Activated CD4-positive, alpha-beta T cell treated with anti-CD3 and anti-CD28 coated beads for 36 hours (primary cell): ENCODE measurements around the gene FXN. TPM values are rescaled to one million over a fixed set of nuclear protein-coding genes. Genes with fewer than 3 reads are reported as not detected.

ENCODE experiments used
- ATAC-seq: fragments of 200-7000 bp; cut with Tn5 transposase; one replicate; pipeline ENCODE4 v1.10.0; 2021; ENCODE audit warnings: mild to moderate bottlenecking, moderate library complexity
- CTCF ChIA-PET: fragments of 350-600 bp; sonication (Branson Sonifier 250); formaldehyde crosslinking; loops from one replicate; lab custom pipeline; 2021; ENCODE audit warnings: antibody characterized with exemption; lab: Charles Lee
- POLR2A ChIA-PET: fragments of 350-600 bp; sonication (Branson Sonifier 250); formaldehyde crosslinking; loops from one replicate; lab custom pipeline; 2021; ENCODE audit warnings: antibody characterized with exemption, inconsistent platforms; lab: Charles Lee
- DNase-seq: peaks from one replicate; pipeline ENCODE4 v3.0.0-alpha.2; 2020
- H3K27ac Mint-ChIP-seq: one replicate; pipeline ENCODE4 v1.8.0; 2021; ENCODE audit warnings: mixed read lengths
- H3K27me3 Mint-ChIP-seq: one replicate; pipeline ENCODE4 v1.8.0; 2021; ENCODE audit warnings: mixed read lengths
- H3K36me3 Mint-ChIP-seq: one replicate; pipeline ENCODE4 v1.8.0; 2021; ENCODE audit warnings: low read depth, mixed read lengths
- H3K4me1 Mint-ChIP-seq: one replicate; pipeline ENCODE4 v1.8.0; 2021; ENCODE audit warnings: mixed read lengths
- H3K4me3 Mint-ChIP-seq: one replicate; pipeline ENCODE4 v1.8.0; 2021; ENCODE audit warnings: mild to moderate bottlenecking, moderate library complexity, mixed read lengths
- H3K9me3 Mint-ChIP-seq: one replicate; pipeline ENCODE4 v1.8.0; 2021; ENCODE audit warnings: low read depth, mixed read lengths
- intact Hi-C, 2 experiments: fragments of 100-400 bp; cut with DNase I in 1 of 2; cut with micrococcal nuclease in 1 of 2; formaldehyde crosslinking; loops; one replicate each; pipeline versions ENCODE4 v1.14.2 to v1.15.1; 2022 to 2024; cut with DNase I, micrococcal nuclease
- total RNA-seq, 2 experiments: library from RNA; stranded (reverse); gene quantifications; one replicate each; pipeline ENCODE4 v1.2.3, GENCODE V29; 2021

The FXN gene
- total RNA-seq, 2 experiments from 2014 or later: 23.2 to 24.2 TPM

GRCh38 chr9:69003051-69003450 is 32.5 kb upstream of the FXN start:
- Mint-ChIP-seq H3K9me3 (no peaks in the 10 kb centered on the region), H3K36me3 (no peaks in the 10 kb centered on the region), H3K4me1 (peaks cover 11% of the 10 kb centered on the region), H3K4me3 (no peak overlapping the region), H3K27ac (no peak overlapping the region), H3K27me3 (peaks cover 2% of the 10 kb centered on the region)
- ATAC-seq (no peak), DNase-seq (no peak)
- CTCF ChIA-PET: interaction anchor here (0.5 to 1.4 kb wide), 8 partner anchors 10 to 419 kb away, joined by 3 read pairs; partner anchors contain the start of gene FXN
- intact Hi-C loops: no loop called here
- POLR2A ChIA-PET: interaction anchor here (0.6 kb wide), 1 partner anchor 105 kb away, joined by 3 read pairs; no protein-coding TSS in a partner anchor

GRCh38 chr9:69004836-69005235 is 30.7 kb upstream of the FXN start:
- DNase-seq (no peak), ATAC-seq (no peak)
- ChIA-PET POLR2A (interaction anchor here (0.6 kb wide), 1 partner anchor 175 kb away, joined by 3 read pairs; no protein-coding TSS in a partner anchor), CTCF (interaction anchor here (0.7 kb wide), 1 partner anchor 160 kb away, joined by 3 read pairs; no protein-coding TSS in a partner anchor)
- no peak overlapping the region for H3K27ac Mint-ChIP-seq
- H3K4me3 Mint-ChIP-seq: no peak overlapping the region
- no peaks in the 10 kb centered on the region for H3K36me3 Mint-ChIP-seq
- H3K9me3 Mint-ChIP-seq: no peaks in the 10 kb centered on the region
- no peaks in the 10 kb centered on the region for H3K4me1 Mint-ChIP-seq
- intact Hi-C loops: no loop called here
- H3K27me3 Mint-ChIP-seq: peaks cover 2% of the 10 kb centered on the region

DNA sequence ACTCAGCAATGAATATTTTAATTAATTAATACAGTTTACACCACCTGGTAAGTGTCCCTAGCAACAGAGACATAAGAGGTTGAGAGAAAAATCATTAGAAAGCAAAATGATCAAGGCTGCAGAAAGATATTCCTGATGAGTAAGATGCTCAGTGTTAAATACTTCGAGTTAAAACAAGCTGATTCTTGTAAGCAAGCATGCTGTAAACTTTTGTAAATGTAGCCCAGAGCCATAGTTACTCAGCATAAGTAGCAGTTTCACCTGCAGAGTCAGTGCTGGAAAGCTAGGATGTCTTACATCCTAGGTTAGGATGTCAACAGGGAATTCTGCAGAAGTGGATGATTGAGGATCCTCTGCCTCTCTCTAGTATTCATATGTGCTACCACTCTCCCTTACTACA is 25.8 kb upstream of the FXN start:
- H3K27me3 Mint-ChIP-seq: peaks cover 9% of the 10 kb centered on the region
- CTCF ChIA-PET: interaction anchor here (0.7 to 1.6 kb wide), 6 partner anchors 10 to 442 kb away, joined by 3 to 5 read pairs (median 3); a partner anchor contains a TSS
- DNase-seq (no peak), ATAC-seq (no peak)
- no peak overlapping the region for H3K27ac Mint-ChIP-seq
- peaks cover 5% of the 10 kb centered on the region for H3K4me1 Mint-ChIP-seq
- intact Hi-C loops: no loop called here
- no peak overlapping the region for H3K4me3 Mint-ChIP-seq
- POLR2A ChIA-PET: no interaction called here
- H3K9me3 Mint-ChIP-seq: no peaks in the 10 kb centered on the region
- H3K36me3 Mint-ChIP-seq: no peaks in the 10 kb centered on the region

DNA sequence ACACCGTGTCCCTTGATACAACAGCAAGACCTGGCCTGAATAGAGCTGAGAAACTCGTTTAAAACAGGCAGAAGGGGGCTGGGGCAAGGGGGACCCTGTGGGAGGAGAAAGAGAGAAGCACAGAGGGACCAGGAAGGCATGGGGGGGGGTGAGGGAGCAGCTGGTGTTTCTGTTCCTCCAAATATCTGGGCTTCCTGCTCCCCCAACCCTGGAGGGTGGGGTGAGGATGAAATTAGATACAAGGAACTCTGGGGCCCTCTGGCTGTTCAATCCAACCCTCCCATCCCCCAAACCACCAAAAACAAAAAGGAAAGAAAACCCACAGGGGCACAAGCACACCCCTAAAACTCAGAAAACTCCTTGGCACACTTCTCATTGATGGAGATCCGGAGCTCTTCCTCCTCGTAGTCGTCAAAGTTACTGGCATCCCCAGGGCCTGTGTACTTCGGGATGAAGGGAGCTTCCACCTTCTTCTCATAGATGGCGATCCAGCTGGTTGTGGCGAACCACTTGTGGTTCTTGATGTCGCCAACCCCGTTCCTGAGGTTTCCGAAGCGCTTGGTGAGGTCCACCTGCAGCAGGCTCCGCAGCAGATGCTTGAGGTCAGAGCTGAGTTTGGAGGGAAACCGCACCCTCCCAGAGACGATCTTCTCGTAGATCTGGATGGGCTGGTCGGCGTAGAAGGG is 22.7 kb upstream of the FXN start:
- no peak for DNase-seq
- no peak for ATAC-seq
- Mint-ChIP-seq H3K9me3 (no peaks in the 10 kb centered on the region), H3K27me3 (peaks cover 9% of the 10 kb centered on the region), H3K27ac (no peak overlapping the region), H3K4me3 (no peak overlapping the region), H3K4me1 (peaks cover 5% of the 10 kb centered on the region), H3K36me3 (no peaks in the 10 kb centered on the region)
- intact Hi-C loops: no loop called here
- ChIA-PET CTCF (interaction anchor here (0.7 to 1.1 kb wide), 2 partner anchors 10 to 13 kb away, joined by 3 to 5 read pairs; no protein-coding TSS in a partner anchor), POLR2A (no interaction called here)

DNA sequence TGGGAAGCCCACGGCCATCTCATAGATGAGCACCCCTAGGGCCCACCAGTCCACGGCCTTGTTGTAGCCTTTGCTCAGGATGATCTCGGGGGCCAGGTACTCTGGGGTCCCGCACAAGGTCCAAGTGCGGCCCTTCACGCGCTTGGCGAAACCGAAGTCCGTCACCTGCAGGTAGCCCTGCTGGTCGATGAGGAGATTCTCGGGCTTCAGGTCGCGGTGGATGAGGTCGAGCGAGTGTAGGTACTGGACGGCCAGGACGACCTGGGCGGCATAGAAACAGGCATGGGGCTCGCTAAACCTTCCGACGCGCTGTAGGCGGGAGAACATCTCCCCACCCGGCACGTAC is 22.2 kb upstream of the FXN start:
- H3K36me3 Mint-ChIP-seq: no peaks in the 10 kb centered on the region
- peaks cover 9% of the 10 kb centered on the region for H3K27me3 Mint-ChIP-seq
- no peaks in the 10 kb centered on the region for H3K9me3 Mint-ChIP-seq
- intact Hi-C loops: no loop called here
- POLR2A ChIA-PET: no interaction called here
- CTCF ChIA-PET: interaction anchor here (0.8 kb wide), 1 partner anchor 28 kb away, joined by 3 read pairs; no protein-coding TSS in a partner anchor
- H3K27ac Mint-ChIP-seq: no peak overlapping the region
- ATAC-seq (no peak), DNase-seq (no peak)
- peaks cover 6% of the 10 kb centered on the region for H3K4me1 Mint-ChIP-seq
- H3K4me3 Mint-ChIP-seq: no peak overlapping the region

DNA sequence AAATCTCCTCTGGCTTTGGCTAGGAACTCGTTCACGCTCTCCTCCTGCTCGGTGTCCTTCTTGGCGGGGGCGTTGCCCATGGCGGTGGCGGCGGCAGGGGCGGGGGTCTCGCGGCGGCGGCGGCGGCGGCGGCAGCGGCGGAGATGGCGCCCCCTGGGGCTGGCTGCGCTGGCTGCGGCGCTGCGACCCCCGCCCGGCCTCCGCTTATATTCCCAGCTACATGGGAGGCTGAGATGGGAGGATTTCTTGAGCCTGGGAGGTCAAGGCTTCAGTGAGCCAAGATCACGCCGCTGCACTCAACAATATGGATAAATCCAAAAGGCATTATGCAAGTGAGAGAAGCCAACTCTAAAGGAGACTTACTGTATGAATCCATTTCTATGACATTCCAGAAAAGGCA is 21.5 kb upstream of the FXN start, which contains the start of gene PRKACG:
Gene PRKACG (minus strand): TSS at position 101 of the 400 bp plus-strand sequence. CDS start 21 bp downstream, at position 80.
- Mint-ChIP-seq H3K4me1 (peaks cover 13% of the 10 kb centered on the region), H3K27ac (no peak within 1 kb of the TSS), H3K27me3 (peaks cover 9% of the 10 kb centered on the region), H3K9me3 (no peaks in the 10 kb centered on the region), H3K36me3 (no peaks in the 10 kb centered on the region), H3K4me3 (no peak within 1 kb of the TSS)
- POLR2A ChIA-PET: no interaction called here
- intact Hi-C loops: no loop called here
- DNase-seq (no peak), ATAC-seq (no peak)
- CTCF ChIA-PET: interaction anchor here (0.8 kb wide), 1 partner anchor 27 kb away, joined by 3 read pairs; no protein-coding TSS in a partner anchor

DNA sequence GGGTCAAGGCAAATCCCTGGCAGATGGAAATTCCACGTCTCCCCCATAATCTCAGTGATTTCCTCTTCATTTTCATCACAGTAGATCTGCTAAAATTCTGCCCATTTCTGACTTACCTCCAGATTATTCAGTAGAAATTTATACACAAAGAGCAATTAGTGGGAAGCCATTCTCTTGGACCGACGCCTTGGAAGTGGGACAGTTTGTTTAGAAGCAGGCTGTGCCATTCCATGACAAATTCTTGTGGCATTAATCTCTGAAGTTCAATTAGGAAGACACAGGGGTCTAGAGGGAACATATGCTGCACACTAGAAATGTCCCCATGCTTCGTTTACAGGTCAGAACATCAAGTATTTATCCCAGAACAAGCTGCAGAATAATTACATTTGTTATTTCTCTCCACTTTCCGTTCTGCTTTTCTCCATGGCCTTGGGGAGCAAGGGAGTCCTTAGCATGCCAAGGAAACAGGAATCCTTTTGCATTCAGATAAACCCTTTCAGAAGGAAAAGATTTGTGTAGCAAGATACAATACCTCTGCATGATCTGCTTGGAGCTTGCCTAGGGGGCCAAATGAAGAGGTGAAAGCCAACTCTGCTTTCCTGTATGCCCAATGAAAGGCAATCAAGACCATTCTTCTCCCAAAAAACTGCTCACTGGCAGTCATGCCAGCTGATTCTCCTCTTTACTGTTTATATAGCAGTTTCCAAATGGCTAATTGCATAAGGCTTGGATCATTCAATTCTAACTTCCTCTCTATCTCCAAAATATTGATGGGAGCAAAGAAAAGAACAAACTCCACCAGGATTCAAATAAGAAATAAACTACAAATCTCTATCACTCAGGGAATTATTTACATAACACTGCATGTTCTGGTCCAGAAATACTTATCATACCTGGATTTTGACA is 19.1 kb upstream of the FXN start:
- ATAC-seq (no peak), DNase-seq (no peak)
- Mint-ChIP-seq H3K27me3 (peaks cover 9% of the 10 kb centered on the region), H3K27ac (no peak overlapping the region), H3K4me1 (peaks cover 30% of the 10 kb centered on the region), H3K36me3 (no peaks in the 10 kb centered on the region), H3K4me3 (no peak overlapping the region), H3K9me3 (no peaks in the 10 kb centered on the region)
- POLR2A ChIA-PET: no interaction called here
- intact Hi-C loops: no loop called here
- CTCF ChIA-PET: interaction anchor here (0.7 to 1.3 kb wide), 3 partner anchors 12 to 433 kb away, joined by 3 read pairs; no protein-coding TSS in a partner anchor

DNA sequence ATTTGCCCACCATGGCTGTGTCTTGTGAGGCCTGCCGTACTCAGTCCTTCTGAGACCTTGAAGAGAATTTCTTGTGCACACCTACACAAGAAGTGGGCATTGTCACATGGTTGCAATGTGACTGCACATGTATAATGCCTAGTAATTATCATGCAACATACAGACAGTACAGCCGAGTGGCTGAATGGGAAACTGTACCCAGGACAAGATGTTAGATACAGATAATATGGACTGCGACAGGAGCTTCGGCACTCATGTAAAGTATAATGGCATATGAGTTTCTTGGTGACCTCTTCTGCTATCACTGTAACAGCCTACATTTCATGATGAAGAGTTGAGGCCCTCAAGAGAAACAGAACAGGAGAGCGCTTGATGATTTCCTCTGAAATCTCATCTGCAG is 16.8 kb upstream of the FXN start:
- Mint-ChIP-seq H3K4me1 (peaks cover 25% of the 10 kb centered on the region), H3K36me3 (no peaks in the 10 kb centered on the region), H3K4me3 (no peak overlapping the region), H3K9me3 (no peaks in the 10 kb centered on the region), H3K27me3 (no peaks in the 10 kb centered on the region), H3K27ac (no peak overlapping the region)
- ChIA-PET CTCF (interaction anchor here (1.4 kb wide), 1 partner anchor 14 kb away, joined by 3 read pairs; no protein-coding TSS in a partner anchor), POLR2A (no interaction called here)
- ATAC-seq (peak; percentile 30), DNase-seq (no peak)
- intact Hi-C loops: no loop called here

- ChIA-PET POLR2A (interaction anchor here (0.6 kb wide), 1 partner anchor 201 kb away, joined by 3 read pairs; no protein-coding TSS in a partner anchor), CTCF (interaction anchor here (1.1 to 1.3 kb wide), 2 partner anchors 15 to 23 kb away, joined by 3 to 5 read pairs; partner anchors contain the start of gene FXN)
- Mint-ChIP-seq H3K9me3 (no peaks in the 10 kb centered on the region), H3K36me3 (no peaks in the 10 kb centered on the region), H3K4me1 (peaks cover 27% of the 10 kb centered on the region), H3K27ac (no peak overlapping the region), H3K4me3 (no peak overlapping the region), H3K27me3 (no peaks in the 10 kb centered on the region)
- ATAC-seq: peak; percentile 70
- DNase-seq: no peak
- intact Hi-C loops: loop anchor here in 1 of 2 experiments (10.0 kb wide), 1 partner anchor 315 kb away; the partner anchor contains the start of gene PIP5K1B
Observed at GRCh38 chr9:69019808-69020207, 15.7 kb upstream of the FXN start.

- POLR2A ChIA-PET: no interaction called here
Observed at GRCh38 chr9:69020301-69021145, 15.0 kb upstream of the FXN start.

More at GRCh38 chr9:69020301-69021145, 15.0 kb upstream of the FXN start:
- H3K9me3 Mint-ChIP-seq: no peaks in the 10 kb centered on the region
- peaks cover 27% of the 10 kb centered on the region for H3K4me1 Mint-ChIP-seq
- no peaks in the 10 kb centered on the region for H3K36me3 Mint-ChIP-seq
- CTCF ChIA-PET: interaction anchor here (1.1 to 1.3 kb wide), 2 partner anchors 15 to 24 kb away, joined by 3 to 5 read pairs; partner anchors contain the start of gene FXN
- no peak for DNase-seq
- H3K27ac Mint-ChIP-seq: no peak overlapping the region
- intact Hi-C loops: loop anchor here in 1 of 2 experiments (10.0 kb wide), 1 partner anchor 316 kb away; the partner anchor contains the start of gene PIP5K1B
- no peak overlapping the region for H3K4me3 Mint-ChIP-seq
- no peaks in the 10 kb centered on the region for H3K27me3 Mint-ChIP-seq
- no peak for ATAC-seq
